Activated naive CD4-positive, alpha-beta T cell treated with anti-CD3 and anti-CD28 coated beads, Interleukin-2, amount 10 ng/mL, durations not matched to agents 7 days and 5 days (primary cell): ENCODE data around the gene FSTL5.
"Not testable (repeated sequence)": the region's sequence is repeated elsewhere in the genome, so short reads cannot be mapped to it uniquely, and the experiment has no call there.

Experiments used
- CTCF ChIA-PET: fragments of 350-600 bp; sonication (Branson Sonifier 250); formaldehyde crosslinking; loops from one replicate; lab custom pipeline; 2021; ENCODE audit warnings: antibody characterized with exemption; lab: Charles Lee
- DNase-seq: peaks from one replicate; pipeline ENCODE4 v3.0.0-alpha.2; 2020
- H3K27ac Mint-ChIP-seq: one replicate; pipeline ENCODE4 v1.8.0; 2021; ENCODE audit warnings: mild to moderate bottlenecking, moderate library complexity, mixed read lengths
- H3K27me3 Mint-ChIP-seq: one replicate; pipeline ENCODE4 v1.8.0; 2021; ENCODE audit warnings: mild to moderate bottlenecking, mixed read lengths
- H3K36me3 Mint-ChIP-seq: one replicate; pipeline ENCODE4 v1.8.0; 2021; ENCODE audit warnings: mixed read lengths
- H3K4me1 Mint-ChIP-seq: one replicate; pipeline ENCODE4 v1.8.0; 2021; ENCODE audit warnings: mixed read lengths
- H3K4me3 Mint-ChIP-seq: one replicate; pipeline ENCODE4 v1.8.0; 2021; ENCODE audit warnings: mild to moderate bottlenecking, moderate library complexity, mixed read lengths
- H3K9me3 Mint-ChIP-seq: one replicate; pipeline ENCODE4 v1.8.0; 2021; ENCODE audit warnings: mixed read lengths

FSTL5 gene

GRCh38 chr4:161813889-161814288 lies 349.9 kb downstream of the FSTL5 start:
- Mint-ChIP-seq H3K4me1 (no peaks in the 10 kb centered on the region), H3K27me3 (no peaks in the 10 kb centered on the region), H3K4me3 (no peak overlapping the region), H3K36me3 (no peaks in the 10 kb centered on the region), H3K27ac (no peak overlapping the region), H3K9me3 (peaks cover 7% of the 10 kb centered on the region)
- no peak for DNase-seq
- CTCF ChIA-PET, result no interaction called here

- CTCF ChIA-PET, result no interaction called here
- Mint-ChIP-seq H3K27me3 (no peaks in the 10 kb centered on the region), H3K36me3 (no peaks in the 10 kb centered on the region), H3K9me3 (peaks cover 7% of the 10 kb centered on the region), H3K27ac (no peak overlapping the region), H3K4me1 (no peaks in the 10 kb centered on the region), H3K4me3 (no peak overlapping the region)
- DNase-seq, result no peak
Measured at GRCh38 chr4:161813389-161813788, 350.4 kb downstream of the FSTL5 start.

GRCh38 chr4:161803171-161803570 lies 360.6 kb downstream of the FSTL5 start:
- H3K27ac Mint-ChIP-seq, result no peak overlapping the region
- no peaks in the 10 kb centered on the region for H3K4me1 Mint-ChIP-seq
- CTCF ChIA-PET, result no interaction called here
- H3K9me3 Mint-ChIP-seq, result peaks cover 4% of the 10 kb centered on the region
- H3K4me3 Mint-ChIP-seq, result no peak overlapping the region
- no peaks in the 10 kb centered on the region for H3K36me3 Mint-ChIP-seq
- DNase-seq, result no peak
- no peaks in the 10 kb centered on the region for H3K27me3 Mint-ChIP-seq

- Mint-ChIP-seq H3K27ac (no peak overlapping the region), H3K27me3 (no peaks in the 10 kb centered on the region), H3K36me3 (no peaks in the 10 kb centered on the region), H3K4me1 (no peaks in the 10 kb centered on the region), H3K4me3 (no peak overlapping the region), H3K9me3 (no peaks in the 10 kb centered on the region)
- CTCF ChIA-PET, result no interaction called here
- DNase-seq, result no peak
Measured at GRCh38 chr4:161799710-161800109, 364.1 kb downstream of the FSTL5 start.

- peaks cover 8% of the 10 kb centered on the region for H3K9me3 Mint-ChIP-seq
- DNase-seq, result no peak
- H3K36me3 Mint-ChIP-seq, result no peaks in the 10 kb centered on the region
- no peaks in the 10 kb centered on the region for H3K27me3 Mint-ChIP-seq
- no peaks in the 10 kb centered on the region for H3K4me1 Mint-ChIP-seq
- CTCF ChIA-PET, result no interaction called here
- H3K27ac Mint-ChIP-seq, result no peak overlapping the region
- H3K4me3 Mint-ChIP-seq, result no peak overlapping the region
Measured at GRCh38 chr4:161792991-161793390, 370.8 kb downstream of the FSTL5 start.

- H3K36me3 Mint-ChIP-seq, result no peaks in the 10 kb centered on the region
- no peak overlapping the region for H3K27ac Mint-ChIP-seq
- H3K27me3 Mint-ChIP-seq, result no peaks in the 10 kb centered on the region
- H3K4me1 Mint-ChIP-seq, result no peaks in the 10 kb centered on the region
- no peak overlapping the region for H3K4me3 Mint-ChIP-seq
- CTCF ChIA-PET, result no interaction called here
- H3K9me3 Mint-ChIP-seq, result peaks cover 8% of the 10 kb centered on the region
- DNase-seq, result no peak
Measured at GRCh38 chr4:161791796-161792556, 371.8 kb downstream of the FSTL5 start.

GRCh38 chr4:161767116-161767515 lies 396.7 kb downstream of the FSTL5 start:
- CTCF ChIA-PET, result no interaction called here
- H3K4me1 Mint-ChIP-seq, result no peaks in the 10 kb centered on the region
- no peak overlapping the region for H3K27ac Mint-ChIP-seq
- no peak for DNase-seq
- H3K4me3 Mint-ChIP-seq, result no peak overlapping the region
- H3K9me3 Mint-ChIP-seq, result peaks cover 5% of the 10 kb centered on the region
- no peaks in the 10 kb centered on the region for H3K36me3 Mint-ChIP-seq
- H3K27me3 Mint-ChIP-seq, result no peaks in the 10 kb centered on the region

GRCh38 chr4:161762796-161763195 lies 401.0 kb downstream of the FSTL5 start:
- no peak overlapping the region for H3K4me3 Mint-ChIP-seq
- no peaks in the 10 kb centered on the region for H3K36me3 Mint-ChIP-seq
- CTCF ChIA-PET, result no interaction called here
- H3K27me3 Mint-ChIP-seq, result no peaks in the 10 kb centered on the region
- H3K27ac Mint-ChIP-seq, result no peak overlapping the region
- H3K9me3 Mint-ChIP-seq, result peaks cover 5% of the 10 kb centered on the region
- H3K4me1 Mint-ChIP-seq, result no peaks in the 10 kb centered on the region
- DNase-seq, result no peak

- no peak for DNase-seq
- H3K9me3 Mint-ChIP-seq, result peaks cover 2% of the 10 kb centered on the region
- H3K27ac Mint-ChIP-seq, result no peak overlapping the region
- H3K27me3 Mint-ChIP-seq, result no peaks in the 10 kb centered on the region
- H3K4me1 Mint-ChIP-seq, result no peaks in the 10 kb centered on the region
- CTCF ChIA-PET, result no interaction called here
- no peaks in the 10 kb centered on the region for H3K36me3 Mint-ChIP-seq
- no peak overlapping the region for H3K4me3 Mint-ChIP-seq
Measured at GRCh38 chr4:161760008-161760407, 403.8 kb downstream of the FSTL5 start.

- not testable (repeated sequence) for H3K27ac Mint-ChIP-seq, H3K4me3 Mint-ChIP-seq
Measured at GRCh38 chr4:161758412-161758811, 405.4 kb downstream of the FSTL5 start.

GRCh38 chr4:161728929-161729328 lies 434.9 kb downstream of the FSTL5 start:
- no peaks in the 10 kb centered on the region for H3K4me1 Mint-ChIP-seq
- no peaks in the 10 kb centered on the region for H3K27me3 Mint-ChIP-seq
- H3K27ac Mint-ChIP-seq, result no peak overlapping the region
- H3K9me3 Mint-ChIP-seq, result peaks cover 5% of the 10 kb centered on the region
- no peak for DNase-seq
- no peak overlapping the region for H3K4me3 Mint-ChIP-seq
- CTCF ChIA-PET, result no interaction called here
- H3K36me3 Mint-ChIP-seq, result no peaks in the 10 kb centered on the region

More at GRCh38 chr4:161758412-161758811, 405.4 kb downstream of the FSTL5 start:
- H3K4me1 Mint-ChIP-seq, DNase-seq, H3K27me3 Mint-ChIP-seq, CTCF ChIA-PET, H3K9me3 Mint-ChIP-seq, H3K36me3 Mint-ChIP-seq: not testable (repeated sequence)

GRCh38 chr4:161721947-161722346 lies 441.9 kb downstream of the FSTL5 start:
- H3K4me3 Mint-ChIP-seq, result no peak overlapping the region
- H3K27ac Mint-ChIP-seq, result no peak overlapping the region
- H3K36me3 Mint-ChIP-seq, result no peaks in the 10 kb centered on the region
- no peak for DNase-seq
- CTCF ChIA-PET, result no interaction called here
- peaks cover 5% of the 10 kb centered on the region for H3K9me3 Mint-ChIP-seq
- H3K27me3 Mint-ChIP-seq, result no peaks in the 10 kb centered on the region
- H3K4me1 Mint-ChIP-seq, result no peaks in the 10 kb centered on the region

- no peaks in the 10 kb centered on the region for H3K27me3 Mint-ChIP-seq
- H3K36me3 Mint-ChIP-seq, result no peaks in the 10 kb centered on the region
- peaks cover 8% of the 10 kb centered on the region for H3K9me3 Mint-ChIP-seq
- no peak for DNase-seq
- no peak overlapping the region for H3K27ac Mint-ChIP-seq
- no peaks in the 10 kb centered on the region for H3K4me1 Mint-ChIP-seq
- H3K4me3 Mint-ChIP-seq, result no peak overlapping the region
- CTCF ChIA-PET, result no interaction called here
Measured at GRCh38 chr4:161717084-161717483, 446.7 kb downstream of the FSTL5 start.

- Mint-ChIP-seq H3K36me3 (no peaks in the 10 kb centered on the region), H3K4me1 (no peaks in the 10 kb centered on the region), H3K27ac (no peak overlapping the region), H3K4me3 (no peak overlapping the region), H3K9me3 (peaks cover 6% of the 10 kb centered on the region), H3K27me3 (no peaks in the 10 kb centered on the region)
- no peak for DNase-seq
- CTCF ChIA-PET, result no interaction called here
Measured at GRCh38 chr4:161714931-161715330, 448.9 kb downstream of the FSTL5 start.

- no peaks in the 10 kb centered on the region for H3K4me1 Mint-ChIP-seq
- no peak for DNase-seq
Measured at GRCh38 chr4:161714022-161714751, 449.6 kb downstream of the FSTL5 start.

More at GRCh38 chr4:161714022-161714751, 449.6 kb downstream of the FSTL5 start:
- no peak overlapping the region for H3K27ac Mint-ChIP-seq
- H3K36me3 Mint-ChIP-seq, result no peaks in the 10 kb centered on the region
- no peaks in the 10 kb centered on the region for H3K27me3 Mint-ChIP-seq
- H3K9me3 Mint-ChIP-seq, result peaks cover 6% of the 10 kb centered on the region
- CTCF ChIA-PET, result no interaction called here
- H3K4me3 Mint-ChIP-seq, result no peak overlapping the region
